HG03575 (cell line): ENCODE results near the gene MSTN.

ENCODE experiments used
- ATAC-seq: cut with Tn5 transposase; IDR thresholded peaks from one replicate; pipeline ENCODE4 v1.9.1; 2021; ENCODE audit not compliant: unreplicated experiment, insufficient number of reproducible peaks, low FRiP score; ENCODE audit errors: extremely low read depth

MSTN gene

DNA sequence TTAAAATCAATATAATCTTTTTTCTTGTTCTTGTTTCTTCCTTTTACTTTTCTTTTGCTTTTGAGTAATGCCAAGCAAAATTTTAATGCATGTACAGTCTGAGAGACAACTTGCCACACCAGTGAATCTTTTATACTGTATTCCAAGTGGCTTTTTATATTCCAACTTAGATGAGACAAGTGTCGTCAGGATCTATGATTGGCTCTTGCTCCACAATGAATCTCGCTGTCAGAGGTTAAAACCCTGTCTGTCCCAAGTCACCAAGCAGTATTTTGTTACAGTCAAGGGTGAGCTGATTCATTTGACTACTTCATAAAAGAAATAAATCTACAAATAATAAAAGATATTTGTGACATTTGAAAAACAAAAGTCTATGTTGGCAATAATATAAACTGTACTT is at the start of gene MSTN:
Gene MSTN (minus strand): TSS at position 129 of the 400 bp plus-strand sequence. CDS start 133 bp downstream, outside the sequence.
- no peak for ATAC-seq

DNA sequence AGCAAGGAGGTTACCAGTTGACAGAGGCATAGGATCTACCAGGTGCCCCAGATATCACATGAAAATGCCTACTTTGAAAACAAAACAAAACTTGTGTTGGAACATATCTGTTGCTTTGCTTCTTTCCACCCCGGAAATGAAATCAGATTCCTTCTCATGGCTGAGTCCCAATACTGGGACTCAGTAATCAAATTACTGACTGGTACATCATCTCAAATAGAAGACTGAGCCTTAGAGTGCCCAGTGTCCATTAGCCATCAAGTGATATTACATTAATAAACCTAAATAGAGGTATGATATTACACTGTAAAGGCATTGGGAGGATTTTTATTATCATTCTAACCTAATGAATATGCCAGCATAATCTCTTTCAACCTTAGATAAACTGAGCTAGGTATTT is 48.6 kb upstream of the MSTN start:
- no peak for ATAC-seq

GRCh38 chr2:190110699-190111098 is 48.2 kb upstream of the MSTN start:
- ATAC-seq = no peak

DNA sequence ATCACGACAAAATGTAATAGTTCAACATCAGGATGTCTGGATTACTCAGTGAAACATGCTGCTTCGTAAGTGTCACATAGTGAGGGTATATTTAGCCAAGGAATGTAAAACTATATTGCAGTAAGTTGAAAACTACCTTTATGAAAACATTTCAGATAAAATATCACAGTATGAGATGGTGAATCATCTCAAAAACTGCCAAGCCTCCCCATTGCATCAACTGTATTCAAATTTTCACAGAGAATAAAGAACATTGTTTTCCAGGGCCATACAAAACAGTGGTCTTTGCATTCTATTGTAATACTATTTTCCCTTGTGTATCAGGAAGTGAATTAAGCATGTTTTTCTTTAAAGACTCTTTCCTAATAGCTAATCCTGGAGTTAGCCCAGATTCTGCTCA is 47.6 kb upstream of the MSTN start:
- no peak for ATAC-seq

DNA sequence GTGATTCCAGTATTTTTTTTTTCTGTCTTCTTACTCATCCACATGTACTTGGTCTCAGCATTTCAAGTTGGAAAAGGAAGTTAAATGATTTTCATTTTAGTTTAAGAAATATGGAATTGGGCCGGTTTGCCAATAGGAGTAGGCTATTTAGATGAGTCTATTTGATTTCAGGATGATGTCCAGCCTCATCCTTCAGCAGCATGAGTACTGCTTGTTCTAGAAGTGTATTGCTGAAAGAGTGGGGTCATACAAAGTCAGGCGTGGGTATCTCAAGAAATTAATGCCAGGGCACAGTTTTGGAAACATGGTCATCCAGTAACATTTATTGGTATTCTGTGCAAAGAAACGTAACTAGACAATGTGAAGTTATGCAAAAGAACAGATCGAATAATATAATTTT is 44.9 kb upstream of the MSTN start:
- no peak for ATAC-seq

DNA sequence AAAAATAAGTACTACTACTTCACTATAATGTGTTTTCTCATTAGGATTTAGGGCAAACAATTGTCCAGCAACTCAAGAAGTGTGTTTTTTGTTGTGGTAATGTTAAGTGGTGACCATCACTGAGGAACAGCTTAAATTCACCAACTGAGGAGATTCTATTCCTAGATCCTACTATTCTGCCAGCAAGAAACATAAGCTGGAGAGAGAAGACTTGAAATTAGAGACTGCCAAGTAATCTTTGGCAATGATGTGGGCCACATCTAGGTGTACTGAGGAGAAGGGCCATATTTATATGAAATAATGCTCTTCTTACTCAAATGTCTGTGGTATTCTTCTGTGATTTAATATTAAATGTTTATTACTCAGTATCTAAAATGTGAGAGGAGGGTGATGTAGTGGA is 44.3 kb upstream of the MSTN start:
- ATAC-seq = no peak

DNA sequence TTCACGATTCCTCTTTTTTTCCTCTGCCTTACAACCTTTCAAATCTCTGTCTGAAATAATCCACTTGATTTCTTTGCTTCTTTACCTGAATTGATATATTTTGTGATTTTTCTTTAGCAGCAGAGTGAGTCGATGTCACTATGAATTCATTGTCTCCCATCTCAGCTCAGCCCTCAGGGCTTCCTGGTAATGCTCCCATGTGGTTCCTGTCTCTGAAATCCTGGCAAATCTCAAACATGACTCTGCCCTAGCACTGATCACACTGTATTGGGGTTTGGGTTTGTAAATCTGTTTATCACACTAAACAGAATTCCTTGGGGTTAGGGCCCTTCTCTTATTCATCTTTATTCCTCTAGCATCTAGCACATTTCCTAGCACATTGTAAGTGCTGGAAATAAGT is 43.0 kb upstream of the MSTN start:
- no peak for ATAC-seq

DNA sequence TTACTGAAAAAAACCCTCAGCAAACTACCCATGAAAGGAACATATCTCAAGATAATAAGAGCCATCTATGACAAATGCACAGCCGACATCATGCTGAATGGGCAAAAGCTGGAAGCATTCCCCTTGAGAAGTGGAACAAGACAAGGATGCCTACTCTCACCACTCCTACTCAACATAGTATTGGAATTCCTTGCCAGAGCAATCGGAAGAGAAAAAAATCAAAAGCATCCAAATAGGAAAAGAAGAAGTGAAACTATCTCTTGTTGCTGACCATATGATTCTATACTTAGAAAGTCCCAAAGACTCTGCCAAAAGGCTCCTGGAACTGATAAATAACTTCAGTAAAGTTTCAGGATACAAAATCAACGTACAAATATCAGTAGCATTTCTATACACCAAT is 40.6 kb upstream of the MSTN start:
- no peak for ATAC-seq

GRCh38 chr2:190099890-190100697 is 37.6 kb upstream of the MSTN start:
- ATAC-seq = no peak

- ATAC-seq = no peak
These were observed 36.3 kb upstream of the MSTN start for GRCh38 chr2:190098851-190099250.

DNA sequence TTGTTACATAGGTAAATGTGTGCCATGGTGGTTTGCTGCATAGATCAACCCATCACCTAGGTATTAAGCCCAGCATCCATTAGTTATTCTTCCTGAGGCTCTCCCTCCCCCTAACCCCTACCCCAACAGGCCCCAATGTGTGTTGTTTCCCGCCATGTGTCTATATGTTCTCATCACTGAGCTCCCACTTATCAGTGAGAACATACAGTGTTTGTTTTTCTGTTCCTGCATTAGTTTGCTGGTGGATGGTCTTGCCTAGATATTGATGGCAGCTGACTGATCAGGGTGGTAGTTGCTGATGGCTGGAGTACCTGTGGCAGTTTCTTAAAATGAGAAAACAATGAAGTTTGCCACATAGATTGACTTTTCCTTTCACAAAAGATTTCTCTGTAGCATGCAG is 34.6 kb upstream of the MSTN start:
- no peak for ATAC-seq

- no peak for ATAC-seq
These were observed 31.9 kb upstream of the MSTN start for GRCh38 chr2:190094316-190094871.

DNA sequence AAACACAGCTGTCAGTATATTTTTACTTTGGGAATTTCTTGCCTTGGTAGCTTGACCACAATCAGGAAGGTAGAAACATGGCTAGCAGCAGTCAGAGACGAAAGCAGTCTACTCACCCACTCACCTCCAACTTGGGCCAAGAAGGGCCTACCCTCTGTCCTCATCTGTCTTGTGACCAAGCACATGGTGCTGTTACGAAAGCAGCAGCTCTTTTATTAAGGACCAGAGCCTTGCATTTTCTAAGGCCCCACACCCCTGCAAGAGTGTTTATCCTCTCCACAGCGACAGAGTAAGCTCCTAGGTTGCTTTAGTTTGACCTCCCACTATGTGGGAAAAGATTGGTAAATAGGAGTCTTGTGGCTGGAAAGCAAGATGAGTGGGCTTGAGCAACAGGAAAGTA is 31.3 kb upstream of the MSTN start:
- ATAC-seq = no peak

DNA sequence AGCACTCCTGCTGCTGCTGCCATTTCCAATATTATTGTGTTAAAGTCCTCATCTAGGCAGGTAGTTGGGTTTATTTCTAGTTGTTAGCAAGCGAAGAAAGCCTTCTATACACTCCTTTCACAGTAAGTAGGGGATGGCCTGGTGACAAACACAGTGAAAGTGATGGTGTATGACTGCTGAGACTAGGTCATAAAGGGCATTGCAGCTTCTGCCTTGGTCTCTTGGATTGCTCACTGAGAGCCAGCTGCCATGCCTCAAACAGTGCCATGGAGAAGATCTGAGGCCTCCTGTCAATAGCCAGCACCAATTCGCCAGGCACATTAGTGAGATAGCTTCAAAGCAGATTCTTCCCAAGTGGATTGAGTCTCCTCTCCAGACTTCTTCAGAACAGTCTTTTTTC is 27.6 kb upstream of the MSTN start:
- no peak for ATAC-seq

GRCh38 chr2:190088917-190089316 is 26.4 kb upstream of the MSTN start:
- ATAC-seq = no peak

- no peak for ATAC-seq
These were observed 22.2 kb upstream of the MSTN start for GRCh38 chr2:190084704-190085103.

- no peak for ATAC-seq
These were observed 19.6 kb upstream of the MSTN start for GRCh38 chr2:190082118-190082517.

- no peak for ATAC-seq
These were observed 18.1 kb upstream of the MSTN start for GRCh38 chr2:190080527-190081049.

GRCh38 chr2:190079160-190079559 is 16.6 kb upstream of the MSTN start:
- no peak for ATAC-seq

GRCh38 chr2:190075623-190076022 is 13.1 kb upstream of the MSTN start:
- ATAC-seq = no peak
